LoVo (cell line): ENCODE measurements around the gene PPDPF.
"Not testable (repeated sequence)": the region's sequence is repeated elsewhere in the genome, so short reads cannot be mapped to it uniquely, and the experiment has no call there.

Source experiments
- DNase-seq: peaks from one replicate; pipeline ENCODE4 v3.0.0-alpha.2; 2016; ENCODE audit warnings: low spot score

The PPDPF gene

GRCh38 chr20:63551068-63551467 lies 30.5 kb downstream of the PPDPF start:
- DNase-seq, result no peak

- no peak for DNase-seq
Measured at GRCh38 chr20:63552481-63553249, 32.1 kb downstream of the PPDPF start.

GRCh38 chr20:63553251-63553932 lies 32.8 kb downstream of the PPDPF start:
- DNase-seq, result peak; percentile 76

GRCh38 chr20:63553933-63554290 lies 33.3 kb downstream of the PPDPF start, which contains the start of gene FNDC11:
TSS of gene FNDC11 (plus strand) at chr20:63554159. CDS start at chr20:63555664, 1,505 bp downstream.
- DNase-seq, result no peak

GRCh38 chr20:63554361-63555278 lies 34.1 kb downstream of the PPDPF start:
- DNase-seq, result no peak

GRCh38 chr20:63555661-63556381 lies 35.3 kb downstream of the PPDPF start:
- DNase-seq, result no peak

GRCh38 chr20:63556873-63557478 lies 36.4 kb downstream of the PPDPF start:
- DNase-seq, result no peak

GRCh38 chr20:63557481-63557891 lies 36.9 kb downstream of the PPDPF start:
- DNase-seq, result no peak

- DNase-seq, result no peak
Measured at GRCh38 chr20:63558804-63559484, 38.4 kb downstream of the PPDPF start.

GRCh38 chr20:63559485-63560332 lies 39.1 kb downstream of the PPDPF start:
- DNase-seq, result not testable (repeated sequence)

GRCh38 chr20:63560333-63560805 lies 39.8 kb downstream of the PPDPF start:
- DNase-seq, result no peak

GRCh38 chr20:63560856-63561609 lies 40.5 kb downstream of the PPDPF start:
- DNase-seq, result no peak

GRCh38 chr20:63561624-63562396 lies 41.2 kb downstream of the PPDPF start:
- DNase-seq, result no peak

- no peak for DNase-seq
Measured at GRCh38 chr20:63562461-63563224, 42.1 kb downstream of the PPDPF start.

- no peak for DNase-seq
Measured at GRCh38 chr20:63563225-63563935, 42.8 kb downstream of the PPDPF start.

GRCh38 chr20:63564036-63564810 lies 43.7 kb downstream of the PPDPF start:
- DNase-seq, result no peak
